Ovary (tissue), 9 donors: ENCODE data around the gene SREBF2. TPM values are rescaled to one million over a fixed set of nuclear protein-coding genes. Genes with fewer than 3 reads are reported as not detected.

Experiments used
- DNase-seq, 5 donors: peaks; one replicate each; pipeline ENCODE4 v3.0.0-alpha.2; 2019 to 2020
- H3K27ac ChIP-seq, 2 donors: fragments of 200-600 bp; one replicate each; pipeline versions ENCODE4 v1.5.1 to v1.8.0; 2019 to 2022
- H3K27me3 ChIP-seq: fragments of 200-600 bp; one replicate; pipeline ENCODE4 v1.8.0; 2022
- H3K36me3 ChIP-seq: fragments of 200-600 bp; sonication (generic); one replicate; pipeline ENCODE4 v1.5.1; 2019
- H3K4me1 ChIP-seq: one replicate; pipeline ENCODE4 v1.8.1; 2013; ENCODE audit warnings: mild to moderate bottlenecking, moderate library complexity; ENCODE audit not compliant: insufficient read depth
- H3K4me3 ChIP-seq: fragments of 200-600 bp; sonication (generic); one replicate; pipeline ENCODE4 v1.5.1; 2017
- H3K9me3 ChIP-seq, 2 donors: fragments of 200-600 bp in 1 of 2; sonication (generic) in 1 of 2; one replicate each; pipeline versions ENCODE4 v1.5.1 to v1.8.1; 2013 to 2019; ENCODE audit warnings: mild to moderate bottlenecking in 1 of 2, moderate library complexity in 1 of 2
- CTCF ChIP-seq, 3 donors: fragments of 450-650 bp in 2 of 3; fragments of 200-600 bp in 1 of 3; IDR thresholded peaks; one replicate each; pipeline versions ENCODE4 v1.5.1 to v1.8.0; 2016 to 2022; ENCODE audit warnings: antibody characterized with exemption in 3 of 3, mild to moderate bottlenecking in 1 of 3
- EP300 ChIP-seq: sonication (generic); formaldehyde crosslinking; IDR thresholded peaks from one replicate; pipeline ENCODE4 v1.6.1; 2017; ENCODE audit warnings: antibody characterized with exemption
- POLR2A ChIP-seq: fragments of 450-650 bp; IDR thresholded peaks from one replicate; pipeline ENCODE4 v1.6.1; 2017; ENCODE audit warnings: antibody characterized with exemption, mild to moderate bottlenecking, moderate library complexity
- WGBS, 3 donors: extraction: QIAGEN DNeasy Blood & Tissue Kit in 1 of 3; methylation state at CpG; one replicate each; pipeline versions ENCODE4 v1.1.5 to v1.1.7; 2013 to 2017; 5-methylcytosine and 5-hydroxymethylcytosine counted together
- intact Hi-C, 4 donors: fragments of 100-400 bp; cut with DNase I; formaldehyde crosslinking; loops; one replicate each; pipeline versions ENCODE4 v1.11.0 to v1.15.1; 2022 to 2023
- polyA plus RNA-seq, 2 donors: library from polyadenylated mRNA; stranded (reverse); fragments of 200-250 nt in 1 of 2; fragments of 350-450 nt in 1 of 2; fragmentation: Illumina TruSeq in 1 of 2; extraction: RNeasy Lipid Tissue Mini Kit (QIAGEN cat#74804) in 1 of 2; gene quantifications; one replicate each; pipeline ENCODE4 v1.2.3, GENCODE V29; 2013 to 2014
- total RNA-seq, 7 donors: library from RNA; depleted of rRNA in 2 of 7; stranded (reverse); fragments of >200 nt in 2 of 7; fragmentation: NEBNext Ultra II Directional in 3 of 7; extraction: Animal tissue kit (Norgen Biotek cat#: 25700) in 3 of 7; gene quantifications; one replicate each; pipeline versions ENCODE4 v1.1.0 to v1.2.4, GENCODE V29; 2016 to 2023
- donor health status: DM: no; HTN: no; CAD: no; lungs with moderate emphysema.
- donor health status: DM: no; HTN: no; CAD: no.
- donor health status: Bipolar disorder and iron deficiency.
- donor health status: DM: yes; HTN: yes; CAD: no.
- donor health status: DM: no; HTN: no; CAD: no.
- donor health status: DM: yes; HTN: yes; CAD: no.

Gene SREBF2
- total and polyA plus RNA-seq, 9 donors, result 29.2 to 215 (median 74.1) TPM

- intact Hi-C loops, result no loop called here
- 87 to 91% (median 89%) methylated on average over 23 of the region's 23 CpGs for WGBS, 3 donors
- TF ChIP-seq POLR2A, result no peak
- no peak for TF ChIP-seq EP300
- TF ChIP-seq CTCF (IDR thresholded peaks at IDR 0.05), result no peak
- no peaks in the 10 kb centered on the region for H3K27me3 ChIP-seq
- no peak for DNase-seq
- no peak overlapping the region for H3K4me3 ChIP-seq
- no peaks in the 10 kb centered on the region for H3K9me3 ChIP-seq
- H3K4me1 ChIP-seq, result peaks cover 5% of the 10 kb centered on the region
- no peak overlapping the region for H3K27ac ChIP-seq
- H3K36me3 ChIP-seq, result no peaks in the 10 kb centered on the region
Observed at GRCh38 chr22:41905411-41906202, 72.7 kb downstream of the SREBF2 start.

GRCh38 chr22:41906822-41907221 lies 73.9 kb downstream of the SREBF2 start:
- H3K4me1 ChIP-seq, result peaks cover 9% of the 10 kb centered on the region
- no peaks in the 10 kb centered on the region for H3K9me3 ChIP-seq
- no peak for TF ChIP-seq CTCF (IDR thresholded peaks at IDR 0.05)
- no peak for TF ChIP-seq POLR2A
- TF ChIP-seq EP300, result no peak
- H3K27ac ChIP-seq, result no peak overlapping the region
- H3K4me3 ChIP-seq, result no peak overlapping the region
- 88 to 93% (median 90%) methylated on average over 5 of the region's 5 CpGs for WGBS, 3 donors
- intact Hi-C loops, result no loop called here
- H3K36me3 ChIP-seq, result no peaks in the 10 kb centered on the region
- peaks cover 2% of the 10 kb centered on the region for H3K27me3 ChIP-seq
- no peak for DNase-seq

- intact Hi-C loops, result no loop called here
- H3K36me3 ChIP-seq, result no peaks in the 10 kb centered on the region
- DNase-seq, result no peak
- 76 to 82% (median 81%) methylated on average over 9 to 10 of the region's 10 CpGs for WGBS, 3 donors
- no peak overlapping the region for H3K4me3 ChIP-seq
- no peak for TF ChIP-seq EP300
- H3K27ac ChIP-seq, result no peak overlapping the region
- H3K9me3 ChIP-seq, result no peaks in the 10 kb centered on the region
- peaks cover 9% of the 10 kb centered on the region for H3K4me1 ChIP-seq
- H3K27me3 ChIP-seq, result peaks cover 2% of the 10 kb centered on the region
Observed at GRCh38 chr22:41907436-41908401, 74.8 kb downstream of the SREBF2 start.

- no peaks in the 10 kb centered on the region for H3K9me3 ChIP-seq
- H3K4me1 ChIP-seq, result peaks cover 9% of the 10 kb centered on the region
- WGBS, 3 donors, result 44 to 57% (median 49%) methylated on average over 14 of the region's 14 CpGs
- peaks cover 2% of the 10 kb centered on the region for H3K27me3 ChIP-seq
- intact Hi-C loops, result no loop called here
- TF ChIP-seq EP300 (no peak), CTCF (IDR thresholded peaks at IDR 0.05) (no peak)
- H3K27ac ChIP-seq, result no peak overlapping the region
- H3K36me3 ChIP-seq, result no peaks in the 10 kb centered on the region
- DNase-seq, result peak in 3 of 5 donors; percentile 25 to 64 (median 49)
- H3K4me3 ChIP-seq, result no peak overlapping the region
Observed at GRCh38 chr22:41908411-41909309, 75.8 kb downstream of the SREBF2 start.
